Panc1 (cell line): ENCODE measurements around the gene DAG1. TPM values are rescaled to one million over a fixed set of nuclear protein-coding genes. Genes with fewer than 3 reads are reported as not detected.

Experiments
- ATAC-seq: fragments of 200-7000 bp; cut with Tn5 transposase; 2 replicates; pipeline ENCODE4 v1.9.1; 2020; ENCODE audit warnings: mild to moderate bottlenecking, moderate library complexity
- BruUV-seq: library from RNA; stranded (reverse); fragments of 400-500 nt; replicated peaks from 2 replicates; lab custom pipeline; 2021; lab: Mats Ljungman, UMichigan
- CTCF ChIA-PET: fragments of 300-600 bp; sonication (Branson Sonifier 250); formaldehyde crosslinking; loops from one replicate; lab custom pipeline; 2022; ENCODE audit warnings: antibody characterized with exemption; lab: Charles Lee
- POLR2A ChIA-PET: fragments of 300-600 bp; sonication (Branson Sonifier 250); formaldehyde crosslinking; loops from one replicate; lab custom pipeline; 2022; ENCODE audit warnings: antibody characterized with exemption; lab: Charles Lee
- DNase-seq: peaks from one replicate; pipeline ENCODE4 v3.0.0-alpha.2; 2010; ENCODE audit warnings: low read depth, low spot score
- H3K27ac ChIP-seq: 2 replicates; pipeline ENCODE4 v1.5.1; 2011; ENCODE audit warnings: mild to moderate bottlenecking, low read length, inconsistent platforms
- H3K27me3 ChIP-seq: fragments of 200-500 bp; sonication (Bioruptor generic); 2 replicates; pipeline ENCODE4 v1.6.0; 2014; ENCODE audit warnings: low read length, inconsistent platforms; ENCODE audit not compliant: control insufficient read depth, insufficient read depth
- H3K36me3 ChIP-seq: fragments of 200-500 bp; sonication (Bioruptor generic); 2 replicates; pipeline ENCODE4 v1.5.1; 2014; ENCODE audit warnings: inconsistent platforms, mild to moderate bottlenecking, low read length, moderate library complexity; ENCODE audit not compliant: control insufficient read depth, insufficient read depth
- H3K4me1 ChIP-seq: 2 replicates; pipeline ENCODE4 v1.5.1; 2011; ENCODE audit warnings: inconsistent platforms, mild to moderate bottlenecking, low read length, moderate library complexity; ENCODE audit not compliant: control insufficient read depth, insufficient read depth
- H3K4me3 ChIP-seq, 2 experiments: 2 replicates each; pipeline ENCODE4 v1.5.1; 2011 to 2012; ENCODE audit warnings: low read depth in 2 of 2, low read length in 2 of 2, mild to moderate bottlenecking in 2 of 2, inconsistent platforms in 1 of 2, moderate library complexity in 1 of 2
- H3K9me3 ChIP-seq: fragments of 200-500 bp; sonication (Bioruptor generic); 2 replicates; pipeline ENCODE4 v1.5.1; 2014; ENCODE audit warnings: low read depth, mild to moderate bottlenecking, inconsistent platforms, low read length, moderate library complexity; ENCODE audit not compliant: control insufficient read depth, insufficient read depth
- POLR2AphosphoS5 ChIP-seq: IDR thresholded peaks from 2 replicates; pipeline ENCODE4 v1.6.1; 2012; ENCODE audit warnings: mild to moderate bottlenecking, low read depth, low read length, moderate library complexity
- SIN3A ChIP-seq: IDR thresholded peaks from 2 replicates; pipeline ENCODE4 v1.6.1; 2012; ENCODE audit warnings: low read depth, mild to moderate bottlenecking, low read length, moderate library complexity, borderline replicate concordance; ENCODE audit not compliant: insufficient read depth
- TCF7L2 ChIP-seq: IDR thresholded peaks from 2 replicates; pipeline ENCODE4 v1.6.1; 2011; ENCODE audit warnings: mild to moderate bottlenecking, low read depth, low read length, inconsistent platforms
- in situ Hi-C: cut with HindIII; loops from 2 replicates; pipeline ENCODE4 v1.10.0; 2016; ENCODE audit warnings: low sequenced_read_pairs, low pct_unique_long_range_greater_than_20kb
- intact Hi-C: fragments of 100-400 bp; cut with micrococcal nuclease; formaldehyde crosslinking; loops from one replicate; pipeline ENCODE4 v1.10.0; 2022; ENCODE audit not compliant: unreplicated experiment
- total RNA-seq: library from RNA; stranded (reverse); gene quantifications from one replicate; pipeline ENCODE4 v1.2.1, GENCODE V29; 2021; ENCODE audit not compliant: unreplicated experiment
- TF ChIP-seq, protein P1 (sequence below): fragments of 450-650 bp; IDR thresholded peaks from 2 replicates; pipeline ENCODE4 v1.5.1; 2017; ENCODE audit warnings: mild to moderate bottlenecking
- TF ChIP-seq, protein P2 (sequence below), 2 experiments: IDR thresholded peaks; 2 replicates each; pipeline ENCODE4 v1.6.1; 2011 to 2012; ENCODE audit warnings: low read depth in 2 of 2, control low read depth in 1 of 2, low read length in 1 of 2, mild to moderate bottlenecking in 1 of 2, moderate library complexity in 1 of 2; ENCODE audit not compliant: insufficient read depth in 1 of 2

DAG1 gene
- total RNA-seq, 1 experiment from 2014 or later, result 160 TPM

DNA sequence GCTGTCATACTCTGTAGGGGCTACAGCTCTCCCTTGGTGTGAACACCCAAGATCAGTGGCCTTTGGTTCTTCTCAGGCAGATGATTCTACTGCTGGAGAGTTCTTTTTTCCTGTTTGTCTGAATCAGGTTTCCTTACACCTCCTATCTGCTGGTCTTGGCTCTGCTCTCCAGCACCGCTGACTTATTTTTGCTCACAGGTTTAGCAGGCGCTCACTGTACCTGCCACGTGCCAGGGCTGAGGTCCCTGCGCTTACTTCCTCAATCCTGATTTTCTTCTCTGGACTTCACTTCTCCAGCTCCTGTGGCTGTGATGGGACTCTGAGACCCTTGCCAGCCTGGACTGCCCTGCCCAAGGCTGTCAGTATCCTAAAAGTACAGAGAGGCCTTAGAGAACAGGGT, 93.7 kb downstream of the DAG1 start:
- POLR2A ChIA-PET, result no interaction called here
- no TSS peak for BruUV-seq
- Histone ChIP-seq H3K27me3 (no peaks in the 10 kb centered on the region), H3K4me3 (no peak overlapping the region), H3K4me1 (no peaks in the 10 kb centered on the region), H3K36me3 (no peaks in the 10 kb centered on the region), H3K27ac (no peak overlapping the region), H3K9me3 (no peaks in the 10 kb centered on the region)
- CTCF ChIA-PET, result no interaction called here
- ATAC-seq, result no peak
- intact Hi-C loops, result no loop called here
- TF ChIP-seq, protein P1, sequence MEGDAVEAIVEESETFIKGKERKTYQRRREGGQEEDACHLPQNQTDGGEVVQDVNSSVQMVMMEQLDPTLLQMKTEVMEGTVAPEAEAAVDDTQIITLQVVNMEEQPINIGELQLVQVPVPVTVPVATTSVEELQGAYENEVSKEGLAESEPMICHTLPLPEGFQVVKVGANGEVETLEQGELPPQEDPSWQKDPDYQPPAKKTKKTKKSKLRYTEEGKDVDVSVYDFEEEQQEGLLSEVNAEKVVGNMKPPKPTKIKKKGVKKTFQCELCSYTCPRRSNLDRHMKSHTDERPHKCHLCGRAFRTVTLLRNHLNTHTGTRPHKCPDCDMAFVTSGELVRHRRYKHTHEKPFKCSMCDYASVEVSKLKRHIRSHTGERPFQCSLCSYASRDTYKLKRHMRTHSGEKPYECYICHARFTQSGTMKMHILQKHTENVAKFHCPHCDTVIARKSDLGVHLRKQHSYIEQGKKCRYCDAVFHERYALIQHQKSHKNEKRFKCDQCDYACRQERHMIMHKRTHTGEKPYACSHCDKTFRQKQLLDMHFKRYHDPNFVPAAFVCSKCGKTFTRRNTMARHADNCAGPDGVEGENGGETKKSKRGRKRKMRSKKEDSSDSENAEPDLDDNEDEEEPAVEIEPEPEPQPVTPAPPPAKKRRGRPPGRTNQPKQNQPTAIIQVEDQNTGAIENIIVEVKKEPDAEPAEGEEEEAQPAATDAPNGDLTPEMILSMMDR, result no peak
- TF ChIP-seq SIN3A (no peak), TCF7L2 (no peak), POLR2AphosphoS5 (no peak)
- TF ChIP-seq, protein P2, sequence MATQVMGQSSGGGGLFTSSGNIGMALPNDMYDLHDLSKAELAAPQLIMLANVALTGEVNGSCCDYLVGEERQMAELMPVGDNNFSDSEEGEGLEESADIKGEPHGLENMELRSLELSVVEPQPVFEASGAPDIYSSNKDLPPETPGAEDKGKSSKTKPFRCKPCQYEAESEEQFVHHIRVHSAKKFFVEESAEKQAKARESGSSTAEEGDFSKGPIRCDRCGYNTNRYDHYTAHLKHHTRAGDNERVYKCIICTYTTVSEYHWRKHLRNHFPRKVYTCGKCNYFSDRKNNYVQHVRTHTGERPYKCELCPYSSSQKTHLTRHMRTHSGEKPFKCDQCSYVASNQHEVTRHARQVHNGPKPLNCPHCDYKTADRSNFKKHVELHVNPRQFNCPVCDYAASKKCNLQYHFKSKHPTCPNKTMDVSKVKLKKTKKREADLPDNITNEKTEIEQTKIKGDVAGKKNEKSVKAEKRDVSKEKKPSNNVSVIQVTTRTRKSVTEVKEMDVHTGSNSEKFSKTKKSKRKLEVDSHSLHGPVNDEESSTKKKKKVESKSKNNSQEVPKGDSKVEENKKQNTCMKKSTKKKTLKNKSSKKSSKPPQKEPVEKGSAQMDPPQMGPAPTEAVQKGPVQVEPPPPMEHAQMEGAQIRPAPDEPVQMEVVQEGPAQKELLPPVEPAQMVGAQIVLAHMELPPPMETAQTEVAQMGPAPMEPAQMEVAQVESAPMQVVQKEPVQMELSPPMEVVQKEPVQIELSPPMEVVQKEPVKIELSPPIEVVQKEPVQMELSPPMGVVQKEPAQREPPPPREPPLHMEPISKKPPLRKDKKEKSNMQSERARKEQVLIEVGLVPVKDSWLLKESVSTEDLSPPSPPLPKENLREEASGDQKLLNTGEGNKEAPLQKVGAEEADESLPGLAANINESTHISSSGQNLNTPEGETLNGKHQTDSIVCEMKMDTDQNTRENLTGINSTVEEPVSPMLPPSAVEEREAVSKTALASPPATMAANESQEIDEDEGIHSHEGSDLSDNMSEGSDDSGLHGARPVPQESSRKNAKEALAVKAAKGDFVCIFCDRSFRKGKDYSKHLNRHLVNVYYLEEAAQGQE (IDR thresholded peaks at IDR 0.05; ENCODE audit: insufficient read depth in 1 of 2, low read depth in 2 of 2, low read length in 1 of 2), result no peak
- no peak for DNase-seq
- in situ Hi-C loops, result no loop called here

DNA sequence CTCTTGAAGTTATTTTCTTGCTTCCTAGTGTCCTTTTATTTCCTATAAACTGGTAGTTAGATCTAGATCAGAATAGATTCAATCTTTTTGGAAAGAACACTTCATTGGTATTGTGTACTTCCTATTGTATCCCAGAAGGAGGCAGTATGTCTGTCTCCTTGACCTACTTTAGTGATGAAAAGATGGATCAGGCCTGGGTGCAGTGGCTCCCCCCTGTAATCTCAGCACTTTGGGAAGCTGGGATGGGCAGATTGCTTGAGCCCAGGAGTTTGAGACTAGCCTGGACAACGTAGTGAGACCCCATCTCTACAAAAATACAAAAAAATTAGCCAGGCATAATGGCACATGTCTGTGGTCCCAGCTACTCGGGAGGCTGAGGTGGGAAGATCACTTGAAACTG, 96.2 kb downstream of the DAG1 start:
- Histone ChIP-seq H3K4me1 (no peaks in the 10 kb centered on the region), H3K36me3 (no peaks in the 10 kb centered on the region), H3K4me3 (no peak overlapping the region), H3K27ac (no peak overlapping the region), H3K9me3 (no peaks in the 10 kb centered on the region), H3K27me3 (no peaks in the 10 kb centered on the region)
- intact Hi-C loops, result no loop called here
- CTCF ChIA-PET, result no interaction called here
- no peak for DNase-seq
- no peak for ATAC-seq
- TF ChIP-seq, protein P2 (IDR thresholded peaks at IDR 0.05; ENCODE audit: insufficient read depth in 1 of 2, low read depth in 2 of 2, low read length in 1 of 2), result no peak
- TF ChIP-seq, protein P1, result peak; percentile 44; the same call in 1 of the 2 replicates
- in situ Hi-C loops, result no loop called here
- no TSS peak for BruUV-seq
- POLR2A ChIA-PET, result no interaction called here
